GM12865 (cell line): ENCODE measurements around the gene BOLL.
"Not testable (repeated sequence)": the region's sequence is repeated elsewhere in the genome, so short reads cannot be mapped to it uniquely, and the experiment has no call there.

ENCODE experiments used
- DNase-seq: peaks from one replicate; pipeline ENCODE4 v3.0.0; 2010; ENCODE audit warnings: low read depth
- H3K4me3 ChIP-seq: 2 replicates; pipeline ENCODE4 v1.5.1; 2011; ENCODE audit warnings: mild to moderate bottlenecking, low read depth, low read length, control low read depth
- CTCF ChIP-seq: IDR thresholded peaks from 2 replicates; pipeline ENCODE4 v1.5.1; 2011; ENCODE audit warnings: low read length, control low read depth, low read depth, inconsistent platforms; ENCODE audit not compliant: insufficient read depth; ENCODE audit errors: missing control alignments

Gene BOLL

GRCh38 chr2:197759625-197760292, 25.4 kb downstream of the BOLL start:
- TF ChIP-seq CTCF, result no peak
- no peak overlapping the region for H3K4me3 ChIP-seq
- DNase-seq, result no peak

- H3K4me3 ChIP-seq, result no peak overlapping the region
- DNase-seq, result no peak
- TF ChIP-seq CTCF, result no peak
Observed at GRCh38 chr2:197759013-197759412, 26.1 kb downstream of the BOLL start.

- H3K4me3 ChIP-seq, result no peak overlapping the region
- no peak for DNase-seq
- TF ChIP-seq CTCF, result no peak
Observed at GRCh38 chr2:197740200-197740599, 44.9 kb downstream of the BOLL start.

GRCh38 chr2:197728555-197729544, 56.3 kb downstream of the BOLL start:
- not testable (repeated sequence) for H3K4me3 ChIP-seq, DNase-seq

- DNase-seq, result no peak
- no peak overlapping the region for H3K4me3 ChIP-seq
- TF ChIP-seq CTCF, result no peak
Observed at GRCh38 chr2:197727011-197727410, 58.1 kb downstream of the BOLL start.

GRCh38 chr2:197717863-197718262, 67.3 kb downstream of the BOLL start:
- no peak for DNase-seq
- no peak for TF ChIP-seq CTCF
- no peak overlapping the region for H3K4me3 ChIP-seq

GRCh38 chr2:197713271-197713670, 71.8 kb downstream of the BOLL start:
- no peak for TF ChIP-seq CTCF
- no peak for DNase-seq
- no peak overlapping the region for H3K4me3 ChIP-seq
